Keratinocyte (primary cell): Measurements from ENCODE around the gene SRF. TPM values are rescaled to one million over a fixed set of nuclear protein-coding genes. Genes with fewer than 3 reads are reported as not detected.

Experiments
- DNase-seq: peaks from one replicate; pipeline ENCODE4 v3.0.0-alpha.2; 2011; ENCODE audit warnings: low read depth, missing footprints, low spot score
- FAIRE-seq: peaks from 2 replicates; lab custom pipeline; 2011; peaks lifted over from hg19 to GRCh38; lab: Jason Lieb, UNC
- H2AFZ ChIP-seq: 2 replicates; pipeline ENCODE4 v1.6.0; 2012; ENCODE audit warnings: low read length, control low read depth, inconsistent platforms; ENCODE audit not compliant: control insufficient read depth
- H3K27ac ChIP-seq: 2 replicates; pipeline ENCODE4 v1.5.1; 2011; ENCODE audit warnings: low read length; ENCODE audit not compliant: control insufficient read depth, insufficient read depth
- H3K27me3 ChIP-seq: 3 replicates; pipeline ENCODE4 v1.6.0; 2011; ENCODE audit warnings: low read length; ENCODE audit not compliant: control insufficient read depth, insufficient read depth; ENCODE audit errors: extremely low read depth
- H3K36me3 ChIP-seq, 2 experiments: 2 replicates in 1 of 2; 3 replicates in 1 of 2; pipeline ENCODE4 v1.5.1; 2011; ENCODE audit warnings: low read length in 2 of 2, mild to moderate bottlenecking in 1 of 2; ENCODE audit not compliant: control insufficient read depth in 2 of 2, insufficient read depth in 2 of 2; ENCODE audit errors: extremely low read depth in 1 of 2
- H3K4me1 ChIP-seq: 3 replicates; pipeline ENCODE4 v1.5.1; 2011; ENCODE audit warnings: low read length; ENCODE audit not compliant: control insufficient read depth, insufficient read depth; ENCODE audit errors: extremely low read depth
- H3K4me2 ChIP-seq: 3 replicates; pipeline ENCODE4 v1.6.0; 2011; ENCODE audit warnings: low read depth, low read length; ENCODE audit not compliant: control insufficient read depth, insufficient read depth; ENCODE audit errors: extremely low read depth
- H3K4me3 ChIP-seq, 3 experiments: fragments of 200-600 bp in 1 of 3; sonication (generic) in 1 of 3; 2 replicates in 2 of 3; 3 replicates in 1 of 3; pipeline ENCODE4 v1.5.1; 2011 to 2016; ENCODE audit warnings: low read length in 3 of 3, mild to moderate bottlenecking in 3 of 3, control low read depth in 2 of 3, inconsistent platforms in 1 of 3, low read depth in 1 of 3, mixed read lengths in 1 of 3, mixed run types in 1 of 3, moderate library complexity in 1 of 3; ENCODE audit not compliant: control insufficient read depth in 2 of 3, insufficient read depth in 2 of 3; ENCODE audit errors: extremely low read depth in 1 of 3
- H3K79me2 ChIP-seq: 2 replicates; pipeline ENCODE4 v1.6.0; 2012; ENCODE audit warnings: low read length; ENCODE audit not compliant: control insufficient read depth, insufficient read depth
- H3K9ac ChIP-seq: 3 replicates; pipeline ENCODE4 v1.6.0; 2011; ENCODE audit warnings: low read length; ENCODE audit not compliant: control insufficient read depth, insufficient read depth; ENCODE audit errors: extremely low read depth
- H3K9me1 ChIP-seq: 3 replicates; pipeline ENCODE4 v1.6.0; 2011; ENCODE audit warnings: low read length; ENCODE audit not compliant: control insufficient read depth, insufficient read depth; ENCODE audit errors: extremely low read depth
- H3K9me3 ChIP-seq: 2 replicates; pipeline ENCODE4 v1.5.1; 2012; ENCODE audit warnings: low read depth, low read length; ENCODE audit not compliant: control insufficient read depth
- H4K20me1 ChIP-seq: 3 replicates; pipeline ENCODE4 v1.6.0; 2011; ENCODE audit warnings: low read length; ENCODE audit not compliant: control insufficient read depth, insufficient read depth; ENCODE audit errors: extremely low read depth
- CTCF ChIP-seq, 3 experiments: IDR thresholded peaks in 1 of 3; conservative IDR thresholded peaks in 1 of 3; optimal IDR thresholded peaks in 1 of 3; 2 replicates in 2 of 3; 3 replicates in 1 of 3; pipeline versions ENCODE3 to v1.5.1; 2011; ENCODE audit warnings: low read length in 3 of 3, mild to moderate bottlenecking in 3 of 3, moderate library complexity in 2 of 3, control low read depth in 1 of 3, inconsistent platforms in 1 of 3; ENCODE audit not compliant: insufficient read depth in 2 of 3; ENCODE audit errors: extremely low read depth in 1 of 3
- EZH2 ChIP-seq: IDR thresholded peaks from one replicate; pipeline ENCODE4 v1.6.1; 2012; ENCODE audit warnings: inconsistent platforms, mild to moderate bottlenecking, low read length, moderate library complexity
- dilution Hi-C: fragments of 300-500 bp; cut with MboI; formaldehyde crosslinking; loops from one replicate; pipeline ENCODE4 v1.7.0; 2020; ENCODE audit warnings: low sequenced_read_pairs; ENCODE audit not compliant: extremely low pct_ligation_motif_present
- polyA plus RNA-seq, 5 experiments: library from polyadenylated mRNA; depleted of rRNA in 3 of 5; stranded (reverse) in 3 of 5; stranded (forward) in 1 of 5; unstranded in 1 of 5; fragments of >200 nt; gene quantifications; 1 replicate in 1 of 5; 2 replicates in 3 of 5; 3 replicates in 1 of 5; pipeline versions ENCODE4 v1.2.1 to v1.2.3, GENCODE V29; 2011 to 2012; ENCODE audit warnings: missing spikeins in 2 of 5, low read depth in 1 of 5, low replicate concordance in 1 of 5

Gene SRF
- polyA plus RNA-seq, 1 donor (not counting 4 experiments of a cell fraction or from before 2014, with no cell fraction given) = 28.5 TPM

GRCh38 chr6:43127180-43127579 is 43.9 kb upstream of the SRF start:
- DNase-seq (no peak), FAIRE-seq (no peak)
- Histone ChIP-seq H3K79me2 (peaks cover 71% of the 10 kb centered on the region), H3K27ac (no peak overlapping the region), H4K20me1 (no peaks in the 10 kb centered on the region), H3K9ac (no peak overlapping the region), H3K36me3 (peaks cover 18 to 22% of the 10 kb centered on the region in 2 experiments), H3K4me3 (no peak overlapping the region), H3K9me1 (no peaks in the 10 kb centered on the region), H3K9me3 (no peaks in the 10 kb centered on the region), H3K4me1 (peaks cover 11% of the 10 kb centered on the region), H3K27me3 (no peaks in the 10 kb centered on the region), H2AFZ (no peak overlapping the region), H3K4me2 (no peak overlapping the region)
- dilution Hi-C loops = no loop called here
- TF ChIP-seq CTCF (optimal IDR thresholded peaks at IDR 0.05 in 1 of 3, IDR thresholded peaks at IDR 0.05 in 1 of 3, conservative IDR thresholded peaks at IDR 0.05 in 1 of 3; ENCODE audit: extremely low read depth in 1 of 3, insufficient read depth in 2 of 3, low read length in 3 of 3) (no peak), EZH2 (no peak)

GRCh38 chr6:43127877-43128276 is 43.2 kb upstream of the SRF start:
- H3K27ac ChIP-seq = no peak overlapping the region
- no peaks in the 10 kb centered on the region for H3K9me1 ChIP-seq
- H3K36me3 ChIP-seq = peaks cover 20 to 23% of the 10 kb centered on the region in 2 experiments
- DNase-seq = no peak
- no peaks in the 10 kb centered on the region for H3K27me3 ChIP-seq
- peaks cover 6% of the 10 kb centered on the region for H3K4me1 ChIP-seq
- no peak for FAIRE-seq
- no peaks in the 10 kb centered on the region for H4K20me1 ChIP-seq
- dilution Hi-C loops = no loop called here
- no peak overlapping the region for H3K9ac ChIP-seq
- H2AFZ ChIP-seq = no peak overlapping the region
- H3K4me3 ChIP-seq = no peak overlapping the region
- no peaks in the 10 kb centered on the region for H3K9me3 ChIP-seq
- TF ChIP-seq EZH2 = no peak
- no peak for TF ChIP-seq CTCF (optimal IDR thresholded peaks at IDR 0.05 in 1 of 3, IDR thresholded peaks at IDR 0.05 in 1 of 3, conservative IDR thresholded peaks at IDR 0.05 in 1 of 3; ENCODE audit: extremely low read depth in 1 of 3, insufficient read depth in 2 of 3, low read length in 3 of 3)
- peaks cover 66% of the 10 kb centered on the region for H3K79me2 ChIP-seq
- H3K4me2 ChIP-seq = no peak overlapping the region
